ENCODE measurements around the gene MEIOSIN. TPM values are rescaled to one million over a fixed set of nuclear protein-coding genes. Genes with fewer than 3 reads are reported as not detected.

MEIOSIN gene
- polyA plus RNA-seq, 1 of the 3 experiments (the other 2 are of a cell fraction): 0.03 TPM

GRCh38 chr19:45710356-45711130 is 22.7 kb upstream of the MEIOSIN start:
- WGBS (ENCODE audit: low lambda C conversion rate): 88% methylated on average over 10 of the region's 10 CpGs
- H3K79me2 ChIP-seq (ENCODE audit: insufficient read depth): peaks cover 28% of the 10 kb centered on the region
- H3K27ac ChIP-seq (ENCODE audit: low read depth in 2 of 2, low read length in 1 of 2): no peak overlapping the region

More at GRCh38 chr19:45710356-45711130, 22.7 kb upstream of the MEIOSIN start:
- H3K27me3 ChIP-seq (ENCODE audit: insufficient read depth): no peaks in the 10 kb centered on the region
- no peak overlapping the region for H3K4me3 ChIP-seq (ENCODE audit: low read depth in 2 of 2, low read length in 1 of 2)
- TF ChIP-seq FOXJ3 (CRISPR knock-in tag; IDR thresholded peaks at IDR 0.05) (no peak), GATA2 (CRISPR knock-in tag; IDR thresholded peaks at IDR 0.05) (no peak), EP300 (IDR thresholded peaks at IDR 0.05; ENCODE audit: borderline replicate concordance in 1 of 2, low read depth in 1 of 2, low read length in 1 of 2) (no peak), NFIC (IDR thresholded peaks at IDR 0.05; ENCODE audit: borderline replicate concordance) (no peak), GABPA (IDR thresholded peaks at IDR 0.05; ENCODE audit: low read depth) (no peak), USF2 (IDR thresholded peaks at IDR 0.05; ENCODE audit: borderline replicate concordance, low read depth, low read length) (no peak), FOXM1 (IDR thresholded peaks at IDR 0.05; ENCODE audit: low read depth) (no peak), RXRA (IDR thresholded peaks at IDR 0.05; ENCODE audit: borderline replicate concordance, low read depth) (no peak), USF1 (IDR thresholded peaks at IDR 0.05; ENCODE audit: borderline replicate concordance, low read depth) (no peak), TCF12 (IDR thresholded peaks at IDR 0.05) (no peak), ZBTB33 (IDR thresholded peaks at IDR 0.05; ENCODE audit: borderline replicate concordance, low read depth) (no peak), FOSL2 (IDR thresholded peaks at IDR 0.05; ENCODE audit: borderline replicate concordance, low read depth) (no peak), MXI1 (IDR thresholded peaks at IDR 0.05; ENCODE audit: low read depth, low read length) (no peak), ELF1 (IDR thresholded peaks at IDR 0.05) (no peak), RCOR1 (IDR thresholded peaks at IDR 0.05; ENCODE audit: low read length) (no peak), NRF1 (IDR thresholded peaks at IDR 0.05; ENCODE audit: low read depth, low read length) (no peak)
- no peaks in the 10 kb centered on the region for H3K4me1 ChIP-seq (ENCODE audit: control insufficient read depth in 1 of 2, insufficient read depth in 2 of 2, low read depth in 1 of 2, low read length in 1 of 2)
- no peaks in the 10 kb centered on the region for H4K20me1 ChIP-seq (ENCODE audit: insufficient read depth)
- no peak overlapping the region for H2AFZ ChIP-seq (ENCODE audit: low read depth)
- H3K9me2 ChIP-seq: no peaks in the 10 kb centered on the region
- CTCF ChIA-PET: interaction anchor here (8.0 kb wide), 1 partner anchor 17 kb away, joined by 70 read pairs; the partner anchor contains the start of genes QPCTL and SNRPD2
- no peak for DNase-seq
- H3K9me3 ChIP-seq: no peaks in the 10 kb centered on the region
- POLR2A ChIA-PET: no interaction called here
- H3F3A ChIP-seq (replicated peaks; ENCODE audit: insufficient read depth): no peaks in the 10 kb centered on the region
- peaks cover 3 to 15% of the 10 kb centered on the region in 2 experiments for H3K36me3 ChIP-seq (replicated peaks in 1 of 2; ENCODE audit: control insufficient read depth in 1 of 2, insufficient read depth in 2 of 2, low read length in 1 of 2)
- no peak overlapping the region for H3K4me2 ChIP-seq
- H3K9ac ChIP-seq: no peak overlapping the region

Data from SK-N-SH (cell line).